SIG-M5 (cell line): ENCODE results near the gene STT3B.
"Not testable (repeated sequence)": the region's sequence is repeated elsewhere in the genome, so short reads cannot be mapped to it uniquely, and the experiment has no call there.

Source experiments
- DNase-seq: peaks from one replicate; lab custom pipeline; 2025; lab: John Stamatoyannopoulos, UW

Gene STT3B

DNA sequence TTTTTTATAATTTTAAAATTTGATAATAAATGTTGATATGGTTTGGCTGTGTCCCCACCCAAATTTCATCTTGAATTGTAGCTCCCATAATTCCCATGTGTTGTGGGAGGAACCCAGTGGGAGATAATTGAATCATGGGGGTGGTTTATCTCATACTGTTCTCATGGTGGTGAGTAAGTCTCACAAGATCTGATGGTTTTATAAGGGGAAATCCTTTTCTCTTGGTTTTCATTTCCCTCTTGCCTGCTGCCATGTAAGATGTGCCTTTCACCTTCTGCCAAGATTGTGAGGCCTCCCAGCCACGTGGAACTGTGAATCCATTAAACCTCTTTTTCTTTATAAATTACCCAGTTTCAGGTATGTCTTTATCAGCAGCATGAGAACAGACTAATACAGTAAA lies 72.6 kb downstream of the STT3B start:
- not testable (repeated sequence) for DNase-seq

DNA sequence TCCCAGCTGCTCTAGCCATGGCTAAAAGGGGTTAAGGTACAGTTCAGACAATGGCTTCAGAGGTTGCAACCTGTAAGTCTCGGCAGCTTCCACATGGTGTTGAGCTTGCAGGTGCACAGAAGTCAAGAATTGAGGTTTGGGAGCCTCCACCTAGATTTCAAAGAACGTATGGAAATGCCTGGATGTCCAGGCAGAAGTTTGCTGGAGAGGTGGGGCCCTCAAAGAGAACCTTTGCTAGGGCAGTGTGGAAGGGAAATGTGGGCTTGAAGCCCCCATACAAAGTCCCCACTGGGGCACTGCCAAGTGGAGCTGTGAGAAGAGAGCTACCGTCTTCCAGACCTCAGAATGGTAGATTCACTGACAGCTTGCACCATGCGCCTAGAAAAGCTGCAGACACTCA lies 73.7 kb downstream of the STT3B start:
- DNase-seq, result no peak

- DNase-seq, result no peak
These were observed 78.1 kb downstream of the STT3B start for GRCh38 chr3:31610700-31611275.

DNA sequence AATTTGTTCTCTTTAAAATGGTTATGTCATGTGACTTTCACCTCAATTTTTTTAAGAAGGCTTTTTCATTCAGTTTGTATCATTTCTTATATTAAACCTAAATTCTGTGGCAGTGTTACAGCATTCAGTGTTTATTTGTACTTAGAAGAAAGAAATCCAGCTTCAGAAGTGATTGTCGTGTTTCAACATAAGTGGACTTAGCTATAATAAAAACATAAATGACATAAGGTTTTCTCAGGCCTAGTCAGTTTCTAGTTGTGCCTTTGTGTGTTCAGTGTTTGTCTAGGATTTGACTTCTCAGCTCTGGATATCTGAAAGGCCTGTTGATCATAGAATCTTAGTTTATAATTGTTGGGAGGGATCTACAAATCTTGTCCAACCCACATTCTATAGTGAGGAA lies 80.5 kb downstream of the STT3B start:
- no peak for DNase-seq

- DNase-seq, result no peak
These were observed 80.9 kb downstream of the STT3B start for GRCh38 chr3:31613654-31614053.

DNA sequence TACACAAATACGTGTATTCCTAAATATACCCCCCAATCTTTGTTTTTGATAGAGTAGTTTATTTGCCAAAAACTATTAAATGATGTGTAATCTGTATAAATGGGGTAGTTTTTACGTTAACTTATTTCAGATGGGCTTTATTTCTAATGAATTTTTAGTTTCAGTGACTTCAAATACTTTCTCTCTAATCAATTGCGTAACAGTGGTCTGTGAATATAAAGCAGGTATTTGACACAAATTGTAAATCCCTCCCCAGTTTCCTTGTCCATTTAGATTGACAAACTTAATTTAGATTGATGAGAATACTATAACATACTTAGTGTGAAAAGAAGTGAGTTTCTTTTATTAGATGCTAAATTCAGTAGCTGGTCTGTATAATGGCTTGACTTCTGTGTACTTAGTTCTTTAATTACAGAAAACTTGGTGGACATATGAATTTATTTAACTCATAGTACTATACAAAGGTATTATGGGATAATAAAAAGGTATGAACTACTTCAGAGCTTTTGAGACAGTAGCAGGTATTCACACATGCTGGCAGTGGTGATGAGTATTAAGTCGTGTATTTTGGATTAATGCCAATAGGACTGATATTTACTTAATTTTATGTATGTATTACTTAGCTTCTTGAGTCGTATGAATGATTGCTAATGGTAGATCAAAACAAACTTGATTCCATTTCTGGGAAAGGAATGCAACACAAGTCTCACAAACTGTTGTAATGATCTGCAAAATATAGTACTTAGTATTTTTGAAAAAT lies 81.6 kb downstream of the STT3B start:
- DNase-seq, result no peak

DNA sequence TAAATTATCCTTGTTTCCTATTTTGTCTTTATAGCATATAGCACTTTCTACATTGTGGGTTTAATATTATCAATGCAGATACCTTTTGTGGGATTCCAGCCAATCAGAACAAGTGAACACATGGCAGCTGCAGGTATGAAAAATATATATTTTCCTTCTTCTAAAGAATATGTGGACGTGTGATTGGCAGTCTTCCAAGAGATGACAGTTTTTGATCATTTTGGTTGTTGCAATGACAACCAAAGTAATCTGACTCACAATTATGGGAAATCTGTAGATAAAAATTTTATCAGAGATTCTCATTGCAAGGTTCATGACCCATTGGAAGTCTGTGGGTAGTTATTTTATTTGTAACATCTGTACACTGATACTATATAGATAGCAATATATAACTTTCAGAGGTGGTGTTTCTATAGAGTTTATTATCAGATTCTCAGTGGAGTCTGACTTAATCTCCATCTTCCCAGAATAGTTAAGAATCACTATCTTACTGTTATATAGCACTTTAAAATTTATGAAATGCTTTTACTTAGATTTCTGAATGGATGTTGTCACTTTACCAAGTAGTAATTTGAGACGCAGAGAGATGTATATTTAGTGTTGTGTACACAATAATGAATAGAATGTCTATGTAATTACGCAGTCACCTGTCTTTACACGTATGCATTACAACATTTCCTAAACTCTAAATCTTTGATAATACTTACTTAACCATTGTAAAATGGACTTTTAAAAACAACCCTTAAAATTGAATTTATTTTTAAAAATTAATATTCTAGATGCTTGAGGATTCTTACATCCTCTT lies 82.5 kb downstream of the STT3B start:
- no peak for DNase-seq

- no peak for DNase-seq
These were observed 84.0 kb downstream of the STT3B start for GRCh38 chr3:31616711-31617110.

GRCh38 chr3:31620656-31621055 lies 87.9 kb downstream of the STT3B start:
- DNase-seq, result no peak

DNA sequence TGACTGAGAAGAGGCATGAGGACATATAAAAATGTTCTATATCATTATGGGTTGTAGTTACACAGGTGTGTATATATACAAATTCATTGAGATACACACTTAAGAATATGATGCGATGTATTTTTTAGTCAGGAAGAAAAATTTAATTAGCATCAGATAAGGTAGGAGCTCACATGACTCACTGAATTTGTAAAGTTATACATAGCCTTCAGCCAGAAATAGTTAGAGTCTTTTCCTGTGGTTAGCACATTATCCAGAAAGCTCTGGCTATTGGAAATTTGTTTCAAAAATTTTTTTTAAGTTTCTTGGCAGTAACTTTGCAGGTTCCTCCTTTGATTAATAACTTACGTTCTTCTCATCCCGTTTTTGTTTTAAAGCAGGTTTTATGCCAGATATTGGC lies 88.6 kb downstream of the STT3B start:
- DNase-seq, result no peak

DNA sequence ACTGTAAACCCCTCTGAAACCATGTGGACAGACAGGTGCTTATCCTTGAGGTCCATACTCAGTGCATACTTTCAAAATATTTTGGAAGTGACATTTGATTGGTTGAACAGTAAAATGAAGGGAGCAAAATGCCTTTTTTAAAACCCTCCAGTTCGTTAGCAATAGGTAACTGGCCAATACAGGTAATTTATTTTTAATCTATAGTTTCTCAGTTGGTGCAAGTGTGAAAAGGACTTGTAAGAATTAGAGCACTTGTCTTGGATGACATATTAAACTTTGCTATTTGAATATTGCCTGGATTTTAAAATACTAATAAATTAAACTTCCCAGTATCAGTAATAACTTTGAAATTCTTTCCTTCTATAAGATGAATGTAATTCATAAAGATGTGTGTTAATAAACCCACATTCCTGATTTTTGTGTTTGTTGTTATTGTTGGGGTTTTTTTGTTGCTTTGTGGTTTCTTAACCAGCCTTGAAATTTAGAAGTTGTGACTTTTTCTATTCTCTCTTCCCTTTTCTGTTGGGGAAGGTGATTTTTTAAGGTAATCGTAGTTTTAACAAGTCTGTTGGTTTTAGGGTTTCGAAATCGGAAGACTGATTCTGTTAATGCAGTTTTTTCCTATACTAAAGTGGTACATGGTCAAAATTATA lies 90.0 kb downstream of the STT3B start:
- no peak for DNase-seq

GRCh38 chr3:31624083-31624709 lies 91.5 kb downstream of the STT3B start:
- DNase-seq, result no peak

GRCh38 chr3:31625358-31625757 lies 92.6 kb downstream of the STT3B start:
- DNase-seq, result no peak

- DNase-seq, result no peak
These were observed 96.3 kb downstream of the STT3B start for GRCh38 chr3:31629054-31629453.

- no peak for DNase-seq
These were observed 101.8 kb downstream of the STT3B start for GRCh38 chr3:31634476-31634875.

DNA sequence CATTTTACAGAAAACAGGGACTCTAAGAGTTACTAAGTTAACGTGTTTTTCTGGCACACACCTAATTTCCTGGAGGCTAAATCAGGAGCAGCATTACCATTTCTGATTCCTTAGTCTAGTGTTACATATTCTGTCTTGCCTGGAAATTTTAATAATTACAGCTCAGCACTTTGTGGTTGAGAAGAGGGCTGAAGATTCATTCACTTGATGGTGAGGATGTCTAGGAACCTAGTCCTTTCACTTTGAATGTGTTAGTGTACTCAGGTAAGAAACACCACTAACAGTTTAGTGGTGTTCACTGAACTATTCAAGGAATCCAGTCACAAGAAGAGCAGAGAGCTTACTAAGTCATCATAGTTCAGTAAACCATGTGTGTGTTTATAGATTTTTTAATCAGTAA lies 102.8 kb downstream of the STT3B start:
- no peak for DNase-seq

DNA sequence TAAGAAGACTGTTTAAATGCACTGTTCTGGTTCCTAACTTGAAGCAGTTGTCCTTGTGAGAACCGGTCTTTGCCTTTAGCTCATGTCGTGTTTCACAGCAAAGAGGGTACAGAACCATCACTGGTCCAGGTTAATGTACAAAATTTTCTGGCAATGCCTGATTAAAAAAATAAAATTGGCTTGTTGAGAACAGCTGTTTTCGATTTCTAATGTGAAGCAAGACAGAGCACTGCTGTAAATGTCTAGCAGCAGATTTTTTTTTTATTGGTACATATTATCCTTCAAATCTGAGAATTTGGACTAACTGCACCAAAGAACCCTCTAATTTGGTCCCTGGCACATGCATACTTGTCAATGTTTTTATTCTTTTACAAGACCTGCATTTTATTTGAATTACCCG lies 103.3 kb downstream of the STT3B start:
- no peak for DNase-seq

- no peak for DNase-seq
These were observed 104.1 kb downstream of the STT3B start for GRCh38 chr3:31636694-31637442.

GRCh38 chr3:31639828-31640227 lies 107.1 kb downstream of the STT3B start:
- no peak for DNase-seq

DNA sequence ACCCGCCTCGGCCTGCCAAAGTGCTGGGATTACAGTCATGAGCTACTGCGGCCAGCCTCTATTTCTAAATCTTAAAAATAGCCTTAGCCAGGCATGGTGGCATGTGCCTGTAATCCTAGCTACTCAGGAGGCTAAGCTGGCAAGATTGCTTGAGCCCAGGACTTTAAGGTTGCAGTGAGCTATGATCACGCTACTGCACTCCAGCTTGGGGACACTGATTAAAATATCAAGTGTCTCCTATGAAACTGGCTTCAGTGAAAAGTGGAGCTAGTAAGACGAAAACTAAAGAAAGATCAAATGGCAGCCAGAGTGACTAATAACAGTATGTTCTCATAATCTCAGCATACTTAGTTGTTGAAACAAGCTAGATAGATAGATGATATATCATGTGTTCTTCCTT lies 112.5 kb downstream of the STT3B start:
- no peak for DNase-seq

DNA sequence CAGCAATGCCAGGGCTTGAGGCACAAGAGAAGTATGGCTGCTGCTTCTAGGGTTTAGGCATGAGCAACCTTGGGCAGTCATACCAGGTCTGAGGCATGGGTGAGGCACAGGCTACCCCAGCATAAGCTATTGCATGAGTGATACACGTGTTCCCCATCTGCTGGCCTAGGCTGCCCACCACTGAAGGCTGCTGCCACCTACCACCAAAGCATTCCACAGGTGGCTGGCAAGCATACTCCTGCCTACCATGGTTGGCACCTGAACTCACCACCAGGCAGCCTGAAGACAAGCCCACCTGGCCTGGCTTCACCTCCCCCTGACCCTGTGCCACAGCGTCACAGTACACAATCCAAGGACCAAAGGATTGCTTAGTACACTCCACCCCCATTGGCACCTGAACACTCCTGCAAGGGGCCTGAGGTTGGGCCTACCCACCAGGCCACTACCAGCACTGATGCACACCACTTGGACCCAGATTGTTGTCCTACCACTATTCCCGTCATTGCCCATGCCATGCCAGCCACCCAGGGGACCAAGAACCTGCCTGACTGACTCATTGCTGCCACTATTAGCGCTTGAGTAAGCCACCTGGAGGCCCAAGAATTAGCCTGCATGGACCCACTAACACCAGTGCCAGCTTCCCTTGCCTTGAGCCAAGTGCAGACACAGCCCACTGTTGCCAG lies 115.7 kb downstream of the STT3B start:
- DNase-seq, result no peak
